CD8-positive, alpha-beta memory T cell (primary cell): ENCODE data around the gene LDLRAD4. TPM values are rescaled to one million over a fixed set of nuclear protein-coding genes. Genes with fewer than 3 reads are reported as not detected.

Experiments
- CTCF ChIA-PET: fragments of 350-600 bp; sonication (Branson Sonifier 250); formaldehyde crosslinking; loops from one replicate; lab custom pipeline; 2021; ENCODE audit warnings: antibody characterized with exemption; lab: Charles Lee
- POLR2A ChIA-PET: fragments of 350-600 bp; sonication (Branson Sonifier 250); formaldehyde crosslinking; loops from one replicate; lab custom pipeline; 2021; ENCODE audit warnings: antibody characterized with exemption; lab: Charles Lee
- DNase-seq, 5 donors: peaks; one replicate each; pipeline versions ENCODE4 v3.0.0 to v3.0.0-alpha.2; 2020 to 2022; ENCODE audit warnings: mixed read lengths in 1 of 5
- H3K27ac ChIP-seq: one replicate; pipeline ENCODE4 v1.7.0; 2013; ENCODE audit warnings: low read depth, mild to moderate bottlenecking, low read length, moderate library complexity
- H3K27me3 ChIP-seq: 2 replicates; pipeline ENCODE4 v1.7.0; 2013; ENCODE audit warnings: low read length, mild to moderate bottlenecking; ENCODE audit not compliant: insufficient read depth, poor library complexity, severe bottlenecking
- H3K36me3 ChIP-seq: 2 replicates; pipeline ENCODE4 v1.7.0; 2013; ENCODE audit warnings: mild to moderate bottlenecking, low read length, moderate library complexity; ENCODE audit not compliant: insufficient read depth
- H3K4me1 ChIP-seq: 2 replicates; pipeline ENCODE4 v1.7.0; 2013; ENCODE audit warnings: mild to moderate bottlenecking, low read length, moderate library complexity; ENCODE audit not compliant: insufficient read depth
- H3K4me3 ChIP-seq: 2 replicates; pipeline ENCODE4 v1.7.0; 2013; ENCODE audit warnings: mild to moderate bottlenecking, low read length
- H3K9me3 ChIP-seq: 2 replicates; pipeline ENCODE4 v1.7.0; 2013; ENCODE audit warnings: mild to moderate bottlenecking, low read length
- H3K27ac Mint-ChIP-seq, 8 donors: one replicate each; pipeline ENCODE4 v1.8.0; 2020 to 2021; ENCODE audit warnings: mixed read lengths in 8 of 8, mild to moderate bottlenecking in 6 of 8, inconsistent platforms in 3 of 8, moderate library complexity in 3 of 8
- H3K27me3 Mint-ChIP-seq, 2 donors: one replicate each; pipeline ENCODE4 v1.8.0; 2020 to 2021; ENCODE audit warnings: mixed read lengths in 2 of 2, mild to moderate bottlenecking in 1 of 2, moderate library complexity in 1 of 2
- H3K36me3 Mint-ChIP-seq, 3 donors: one replicate each; pipeline ENCODE4 v1.8.0; 2020 to 2021; ENCODE audit warnings: mixed read lengths in 3 of 3, inconsistent platforms in 1 of 3, mild to moderate bottlenecking in 1 of 3
- H3K4me1 Mint-ChIP-seq, 3 donors: one replicate each; pipeline ENCODE4 v1.8.0; 2020 to 2021; ENCODE audit warnings: mixed read lengths in 3 of 3, inconsistent platforms in 1 of 3, mild to moderate bottlenecking in 1 of 3
- H3K4me3 Mint-ChIP-seq, 7 donors: one replicate each; pipeline ENCODE4 v1.8.0; 2020 to 2021; ENCODE audit warnings: mixed read lengths in 7 of 7, mild to moderate bottlenecking in 6 of 7, moderate library complexity in 4 of 7, inconsistent platforms in 2 of 7
- H3K9me3 Mint-ChIP-seq, 5 donors: one replicate each; pipeline ENCODE4 v1.8.0; 2020 to 2022; ENCODE audit warnings: mixed read lengths in 5 of 5, mild to moderate bottlenecking in 3 of 5, moderate library complexity in 2 of 5, inconsistent platforms in 1 of 5
- polyA plus RNA-seq: library from polyadenylated mRNA; unstranded; fragments of 300-500 nt; fragmentation: Illumina TruSeq; gene quantifications from one replicate; pipeline ENCODE4 v1.2.3, GENCODE V29; 2021
- total RNA-seq, 2 experiments: library from RNA; stranded (reverse); gene quantifications; one replicate each; pipeline ENCODE4 v1.2.3, GENCODE V29; 2021

LDLRAD4 gene
- total and polyA plus RNA-seq, 3 experiments from 2014 or later, result 8.1 to 30.4 (median 27.3) TPM

DNA sequence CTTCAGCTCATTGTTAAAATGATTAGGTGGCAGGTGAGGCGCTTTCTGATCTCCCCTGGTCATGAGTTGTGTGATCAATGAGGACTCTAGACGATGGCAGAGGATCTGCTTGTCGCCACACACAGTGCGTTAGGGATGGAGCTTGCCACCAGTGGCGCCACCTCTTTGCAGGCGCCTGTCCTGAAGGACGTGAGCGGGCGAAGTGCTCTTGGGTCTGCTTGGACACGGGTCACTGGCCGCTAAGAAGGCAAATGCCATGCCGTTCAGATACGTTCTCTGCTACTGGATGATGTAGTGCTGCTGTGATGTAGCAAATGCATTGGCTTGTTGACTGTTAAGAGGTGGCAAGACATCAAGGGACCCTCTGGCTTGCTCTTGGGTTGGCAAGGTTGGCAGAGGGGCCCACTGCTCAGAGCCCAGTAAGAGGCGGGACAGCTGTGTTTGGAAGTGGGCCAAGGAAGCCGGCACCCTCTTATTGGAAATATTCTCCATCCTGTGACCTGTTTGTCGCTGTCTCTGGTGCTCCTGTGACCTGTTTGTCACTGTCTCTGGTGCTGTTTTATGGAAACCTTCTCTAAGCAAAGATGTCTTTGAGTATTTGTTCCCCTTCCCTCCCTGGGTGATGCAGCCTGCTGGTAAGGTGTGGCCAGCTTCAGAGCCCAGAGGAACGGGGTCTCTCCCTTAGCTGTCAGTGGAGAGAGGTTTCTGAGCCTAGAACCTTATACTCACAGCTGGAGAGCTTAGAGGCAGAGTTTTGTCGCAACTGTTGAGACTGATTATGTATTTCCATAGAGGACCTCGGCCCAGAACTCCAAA lies 14.6 kb downstream of the LDLRAD4 start:
- Mint-ChIP-seq H3K27me3 (no peaks in the 10 kb centered on the region), H3K4me3 (no peak overlapping the region), H3K9me3 (peaks cover 0 to 2% (median 0%) of the 10 kb centered on the region in 5 donors), H3K27ac (no peak overlapping the region), H3K4me1 (no peaks in the 10 kb centered on the region), H3K36me3 (no peaks in the 10 kb centered on the region)
- Histone ChIP-seq H3K9me3 (no peaks in the 10 kb centered on the region), H3K4me1 (no peaks in the 10 kb centered on the region), H3K27ac (no peak overlapping the region), H3K4me3 (no peak overlapping the region), H3K27me3 (no peaks in the 10 kb centered on the region), H3K36me3 (no peaks in the 10 kb centered on the region)
- ChIA-PET CTCF (interaction anchor here (2.2 kb wide), 1 partner anchor 17 kb away, joined by 6 read pairs; no protein-coding TSS in a partner anchor), POLR2A (no interaction called here)
- no peak for DNase-seq

DNA sequence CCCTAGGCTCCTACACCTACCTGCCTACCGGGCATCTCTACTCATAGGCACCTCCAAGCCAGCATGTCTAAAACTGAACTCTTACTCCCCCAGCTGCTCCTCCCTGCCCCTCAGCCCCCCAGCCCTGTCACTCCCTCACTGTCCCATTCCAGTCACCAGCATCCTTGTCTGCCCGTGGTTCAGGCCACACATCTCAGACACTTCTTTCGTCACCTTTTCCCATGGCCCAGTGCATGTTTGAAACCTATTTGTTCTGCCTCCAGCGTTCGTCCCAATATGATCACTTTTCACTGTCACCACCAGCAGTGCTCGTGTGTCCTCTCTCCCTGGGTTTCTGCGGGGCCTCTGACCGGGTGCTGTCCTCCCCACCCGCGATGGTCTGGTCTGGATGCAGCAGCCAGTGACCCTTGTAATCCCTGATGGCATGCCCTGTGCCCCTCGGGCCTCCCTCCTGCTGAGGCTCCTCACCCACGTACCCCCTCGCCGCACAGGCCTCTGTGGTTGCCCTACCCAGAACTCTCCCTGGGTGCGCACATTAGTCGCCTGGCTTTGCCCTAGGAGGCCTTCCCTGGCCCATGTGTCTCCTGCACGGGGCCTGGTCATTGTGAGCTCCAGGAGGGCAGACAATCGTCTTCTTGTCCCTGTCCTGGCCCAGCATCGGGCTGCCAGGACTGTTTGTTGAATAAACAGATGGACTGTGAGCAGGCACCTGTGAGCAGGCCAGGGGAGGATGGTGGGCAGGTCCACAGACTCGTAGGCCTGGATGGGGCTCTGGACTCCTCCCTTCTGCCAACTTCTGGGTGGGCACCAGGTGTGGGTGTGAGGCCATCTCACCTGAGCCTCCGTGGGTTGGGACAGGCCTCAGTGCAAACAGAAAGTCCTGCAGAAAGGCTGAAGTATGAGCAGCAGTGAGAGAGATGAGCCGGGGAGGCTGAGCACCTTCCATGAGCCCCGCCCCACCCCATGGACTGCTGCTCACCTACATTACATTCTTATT lies 15.5 kb downstream of the LDLRAD4 start:
- Mint-ChIP-seq H3K4me1 (no peaks in the 10 kb centered on the region), H3K9me3 (peaks cover 0 to 2% (median 0%) of the 10 kb centered on the region in 5 donors), H3K4me3 (no peak overlapping the region), H3K27ac (peak overlapping the region in 1 of 8 donors; percentile 33), H3K27me3 (no peaks in the 10 kb centered on the region), H3K36me3 (no peaks in the 10 kb centered on the region)
- no peaks in the 10 kb centered on the region for H3K27me3 ChIP-seq
- CTCF ChIA-PET, result no interaction called here
- H3K9me3 ChIP-seq, result no peaks in the 10 kb centered on the region
- H3K4me1 ChIP-seq, result no peaks in the 10 kb centered on the region
- DNase-seq, result no peak
- POLR2A ChIA-PET, result no interaction called here
- no peak overlapping the region for H3K27ac ChIP-seq
- no peak overlapping the region for H3K4me3 ChIP-seq
- no peaks in the 10 kb centered on the region for H3K36me3 ChIP-seq

DNA sequence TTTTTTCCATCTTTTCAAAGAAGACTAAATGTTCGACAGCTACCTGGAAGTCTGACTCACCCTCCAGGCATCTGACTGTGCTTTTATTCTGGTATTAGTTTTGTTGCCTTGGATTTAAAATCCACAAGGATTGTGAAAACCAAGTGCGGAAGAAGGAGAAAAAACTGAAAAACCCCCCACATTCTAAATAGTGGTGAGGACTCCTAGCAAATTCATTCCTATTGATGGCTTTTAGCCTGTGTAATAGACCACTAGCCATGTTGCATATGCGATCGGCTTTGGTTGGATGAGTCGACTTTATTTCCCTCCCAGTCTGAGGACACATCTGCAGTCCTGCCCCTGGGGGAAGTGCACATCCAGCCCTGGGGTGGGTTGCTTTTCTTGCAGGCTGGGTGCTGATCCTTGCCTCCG lies 16.9 kb downstream of the LDLRAD4 start:
- no peak overlapping the region for H3K27ac Mint-ChIP-seq
- H3K9me3 ChIP-seq, result no peaks in the 10 kb centered on the region
- no peak for DNase-seq
- ChIA-PET POLR2A (no interaction called here), CTCF (no interaction called here)
- H3K27me3 Mint-ChIP-seq, result no peaks in the 10 kb centered on the region
- H3K9me3 Mint-ChIP-seq, result peaks cover 0 to 2% (median 0%) of the 10 kb centered on the region in 5 donors
- H3K36me3 ChIP-seq, result no peaks in the 10 kb centered on the region
- H3K4me3 ChIP-seq, result no peak overlapping the region
- H3K36me3 Mint-ChIP-seq, result no peaks in the 10 kb centered on the region
- H3K27ac ChIP-seq, result no peak overlapping the region
- H3K4me1 ChIP-seq, result no peaks in the 10 kb centered on the region
- no peaks in the 10 kb centered on the region for H3K27me3 ChIP-seq
- H3K4me1 Mint-ChIP-seq, result no peaks in the 10 kb centered on the region
- H3K4me3 Mint-ChIP-seq, result no peak overlapping the region

DNA sequence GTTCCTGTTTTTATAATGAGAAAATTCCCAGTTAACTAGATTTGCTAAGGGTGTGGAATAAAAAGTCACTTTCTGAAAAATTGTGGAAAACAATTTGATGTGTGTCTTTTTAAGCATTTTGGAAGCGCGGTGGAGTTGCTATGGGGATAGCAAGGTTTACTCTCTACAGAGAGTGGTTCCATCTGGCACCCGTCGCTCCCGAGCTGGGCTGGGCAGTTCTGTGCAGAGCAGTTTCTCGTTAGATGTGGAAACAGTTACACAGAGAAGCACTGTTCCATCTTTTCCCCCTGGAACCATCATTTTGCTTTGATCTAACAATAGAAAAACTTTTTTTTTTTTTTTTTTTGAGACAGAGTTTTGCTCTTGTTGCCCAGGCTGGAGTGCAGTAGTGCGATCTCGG lies 17.4 kb downstream of the LDLRAD4 start:
- H3K9me3 ChIP-seq, result no peaks in the 10 kb centered on the region
- H3K9me3 Mint-ChIP-seq, result peaks cover 0 to 2% (median 0%) of the 10 kb centered on the region in 5 donors
- no peak overlapping the region for H3K27ac Mint-ChIP-seq
- H3K27ac ChIP-seq, result no peak overlapping the region
- H3K4me1 ChIP-seq, result no peaks in the 10 kb centered on the region
- no peaks in the 10 kb centered on the region for H3K4me1 Mint-ChIP-seq
- DNase-seq, result no peak
- H3K27me3 Mint-ChIP-seq, result no peaks in the 10 kb centered on the region
- no peaks in the 10 kb centered on the region for H3K27me3 ChIP-seq
- H3K4me3 ChIP-seq, result no peak overlapping the region
- H3K36me3 ChIP-seq, result no peaks in the 10 kb centered on the region
- no peak overlapping the region for H3K4me3 Mint-ChIP-seq
- no peaks in the 10 kb centered on the region for H3K36me3 Mint-ChIP-seq
- CTCF ChIA-PET, result no interaction called here
- POLR2A ChIA-PET, result no interaction called here

DNA sequence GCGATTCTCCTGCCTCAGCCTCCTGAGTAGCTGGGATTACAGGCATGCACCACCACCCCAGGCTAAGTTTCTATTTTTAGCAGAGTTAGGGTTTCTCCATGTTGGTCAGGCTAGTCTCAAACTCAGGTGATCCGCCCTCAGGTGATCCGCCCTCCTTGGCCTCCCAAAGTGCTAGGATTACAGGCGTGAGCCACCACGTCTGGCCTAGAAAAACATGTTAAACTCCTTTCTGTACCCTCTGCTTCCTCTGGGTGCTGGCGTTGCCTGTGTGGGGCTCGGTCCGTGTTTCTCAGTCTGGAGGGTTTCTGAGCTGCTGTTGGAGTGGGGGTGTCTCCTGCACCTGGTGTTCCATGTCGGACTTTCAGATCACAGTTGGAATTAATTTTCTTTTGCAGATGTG lies 17.9 kb downstream of the LDLRAD4 start:
- Mint-ChIP-seq H3K4me3 (no peak overlapping the region), H3K27me3 (no peaks in the 10 kb centered on the region), H3K27ac (no peak overlapping the region), H3K36me3 (no peaks in the 10 kb centered on the region), H3K4me1 (no peaks in the 10 kb centered on the region), H3K9me3 (peaks cover 0 to 2% (median 0%) of the 10 kb centered on the region in 5 donors)
- Histone ChIP-seq H3K36me3 (no peaks in the 10 kb centered on the region), H3K9me3 (no peaks in the 10 kb centered on the region), H3K27me3 (no peaks in the 10 kb centered on the region), H3K27ac (no peak overlapping the region), H3K4me1 (no peaks in the 10 kb centered on the region), H3K4me3 (no peak overlapping the region)
- no peak for DNase-seq
- ChIA-PET CTCF (no interaction called here), POLR2A (no interaction called here)

DNA sequence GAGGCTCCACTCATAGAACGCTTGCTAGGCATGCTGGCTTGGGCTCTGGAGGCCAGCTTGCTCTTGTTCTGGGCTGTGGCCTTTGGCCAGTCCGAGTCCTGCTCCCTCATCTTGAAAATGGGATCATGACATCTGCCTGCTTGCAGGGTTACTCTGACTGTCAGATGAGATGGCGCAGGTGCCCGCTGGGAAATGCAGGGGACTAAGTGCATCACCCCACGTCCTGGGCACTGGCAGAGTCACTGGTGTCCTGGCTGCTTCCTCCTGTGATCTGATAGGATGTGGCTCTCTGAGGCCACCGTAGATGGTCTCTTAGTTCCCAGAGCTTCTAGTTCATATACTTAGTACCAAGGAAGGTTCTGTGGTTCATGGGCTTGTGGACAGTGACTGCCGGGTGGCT lies 18.5 kb downstream of the LDLRAD4 start:
- Histone ChIP-seq H3K27ac (no peak overlapping the region), H3K36me3 (no peaks in the 10 kb centered on the region), H3K27me3 (no peaks in the 10 kb centered on the region), H3K9me3 (no peaks in the 10 kb centered on the region), H3K4me3 (no peak overlapping the region), H3K4me1 (no peaks in the 10 kb centered on the region)
- Mint-ChIP-seq H3K9me3 (peaks cover 0 to 2% (median 0%) of the 10 kb centered on the region in 5 donors), H3K27me3 (no peaks in the 10 kb centered on the region), H3K27ac (peak overlapping the region in 1 of 8 donors; percentile 72), H3K4me3 (no peak overlapping the region), H3K36me3 (no peaks in the 10 kb centered on the region), H3K4me1 (no peaks in the 10 kb centered on the region)
- ChIA-PET POLR2A (no interaction called here), CTCF (no interaction called here)
- no peak for DNase-seq

DNA sequence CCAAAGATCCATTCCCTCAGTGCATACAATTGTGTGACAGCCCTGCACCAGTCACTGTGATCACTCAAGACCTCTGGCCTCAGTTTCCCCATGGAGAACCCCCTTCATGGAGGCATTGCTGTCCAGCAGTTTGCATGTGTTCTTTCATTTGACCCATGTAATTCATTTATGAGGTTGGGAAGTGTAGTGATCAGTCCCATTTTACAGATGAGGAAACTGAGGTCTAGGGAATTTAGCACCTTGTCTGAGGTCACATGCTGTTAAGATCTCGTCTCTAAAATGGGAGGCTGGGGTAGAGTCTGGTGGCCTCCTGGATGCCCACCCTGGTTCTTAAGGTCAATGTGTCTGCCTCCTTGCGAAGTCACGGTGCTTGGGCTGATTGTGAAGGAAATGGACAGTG lies 19.1 kb downstream of the LDLRAD4 start:
- peaks cover 0 to 2% (median 0%) of the 10 kb centered on the region in 5 donors for H3K9me3 Mint-ChIP-seq
- ChIA-PET POLR2A (no interaction called here), CTCF (no interaction called here)
- no peaks in the 10 kb centered on the region for H3K27me3 ChIP-seq
- H3K4me3 Mint-ChIP-seq, result no peak overlapping the region
- H3K4me1 ChIP-seq, result no peaks in the 10 kb centered on the region
- H3K27ac ChIP-seq, result no peak overlapping the region
- no peaks in the 10 kb centered on the region for H3K36me3 ChIP-seq
- H3K4me3 ChIP-seq, result no peak overlapping the region
- H3K36me3 Mint-ChIP-seq, result no peaks in the 10 kb centered on the region
- no peaks in the 10 kb centered on the region for H3K4me1 Mint-ChIP-seq
- no peak for DNase-seq
- no peak overlapping the region for H3K27ac Mint-ChIP-seq
- no peaks in the 10 kb centered on the region for H3K27me3 Mint-ChIP-seq
- no peaks in the 10 kb centered on the region for H3K9me3 ChIP-seq
